Measurements from ENCODE around the gene ZBTB43.
"Not testable (repeated sequence)": the region's sequence is repeated elsewhere in the genome, so short reads cannot be mapped to it uniquely, and the experiment has no call there.

Gene ZBTB43

GRCh38 chr9:126791406-126792230 lies 13.2 kb upstream of the ZBTB43 start:
- DNase-seq (ENCODE audit: low spot score) = no peak

GRCh38 chr9:126793686-126794417 lies 11.0 kb upstream of the ZBTB43 start:
- no peak for DNase-seq (ENCODE audit: low spot score)

GRCh38 chr9:126794441-126794840 lies 10.4 kb upstream of the ZBTB43 start:
- DNase-seq (ENCODE audit: low spot score) = no peak

GRCh38 chr9:126796758-126797157 lies 8.1 kb upstream of the ZBTB43 start:
- DNase-seq (ENCODE audit: low spot score) = no peak

GRCh38 chr9:126797903-126798302 lies 6.9 kb upstream of the ZBTB43 start:
- no peak for DNase-seq (ENCODE audit: low spot score)

- DNase-seq (ENCODE audit: low spot score) = no peak
These were observed 5.8 kb upstream of the ZBTB43 start for GRCh38 chr9:126799034-126799433.

- no peak for DNase-seq (ENCODE audit: low spot score)
These were observed 2.4 kb upstream of the ZBTB43 start for GRCh38 chr9:126802318-126803059.

- DNase-seq (ENCODE audit: low spot score) = no peak
These were observed 593 bp upstream of the ZBTB43 start for GRCh38 chr9:126804198-126804695.

- peak; percentile 52 for DNase-seq (ENCODE audit: low spot score)
These were observed 868 bp downstream of the ZBTB43 start for GRCh38 chr9:126805554-126806262.

- DNase-seq (ENCODE audit: low spot score) = no peak
These were observed 1.5 kb downstream of the ZBTB43 start for GRCh38 chr9:126806336-126806735.

GRCh38 chr9:126809068-126809467 lies 4.2 kb downstream of the ZBTB43 start:
- no peak for DNase-seq (ENCODE audit: low spot score)

GRCh38 chr9:126810221-126810620 lies 5.4 kb downstream of the ZBTB43 start:
- not testable (repeated sequence) for DNase-seq (ENCODE audit: low spot score)

- no peak for DNase-seq (ENCODE audit: low spot score)
These were observed 8.2 kb downstream of the ZBTB43 start for GRCh38 chr9:126813072-126813471.

GRCh38 chr9:126814091-126814490 lies 9.3 kb downstream of the ZBTB43 start:
- no peak for DNase-seq (ENCODE audit: low spot score)

- not testable (repeated sequence) for DNase-seq (ENCODE audit: low spot score)
These were observed 12.8 kb downstream of the ZBTB43 start for GRCh38 chr9:126817615-126818014.

- DNase-seq (ENCODE audit: low spot score) = no peak
These were observed 13.6 kb downstream of the ZBTB43 start for GRCh38 chr9:126818482-126818881.

GRCh38 chr9:126819482-126819881 lies 14.6 kb downstream of the ZBTB43 start:
- DNase-seq (ENCODE audit: low spot score) = no peak

GRCh38 chr9:126822278-126822677 lies 17.4 kb downstream of the ZBTB43 start:
- DNase-seq (ENCODE audit: low spot score) = no peak

GRCh38 chr9:126822873-126823272 lies 18.0 kb downstream of the ZBTB43 start:
- no peak for DNase-seq (ENCODE audit: low spot score)

- DNase-seq (ENCODE audit: low spot score) = not testable (repeated sequence)
These were observed 19.2 kb downstream of the ZBTB43 start for GRCh38 chr9:126824052-126824451.

- no peak for DNase-seq (ENCODE audit: low spot score)
These were observed 22.4 kb downstream of the ZBTB43 start for GRCh38 chr9:126827227-126827626.

GRCh38 chr9:126829035-126829434 lies 24.2 kb downstream of the ZBTB43 start:
- DNase-seq (ENCODE audit: low spot score) = no peak
